Measurements from ENCODE around the gene MYBBP1A. TPM values are rescaled to one million over a fixed set of nuclear protein-coding genes. Genes with fewer than 3 reads are reported as not detected.

Gene MYBBP1A
- total RNA-seq, 1 experiment from 2014 or later: 130 TPM

DNA sequence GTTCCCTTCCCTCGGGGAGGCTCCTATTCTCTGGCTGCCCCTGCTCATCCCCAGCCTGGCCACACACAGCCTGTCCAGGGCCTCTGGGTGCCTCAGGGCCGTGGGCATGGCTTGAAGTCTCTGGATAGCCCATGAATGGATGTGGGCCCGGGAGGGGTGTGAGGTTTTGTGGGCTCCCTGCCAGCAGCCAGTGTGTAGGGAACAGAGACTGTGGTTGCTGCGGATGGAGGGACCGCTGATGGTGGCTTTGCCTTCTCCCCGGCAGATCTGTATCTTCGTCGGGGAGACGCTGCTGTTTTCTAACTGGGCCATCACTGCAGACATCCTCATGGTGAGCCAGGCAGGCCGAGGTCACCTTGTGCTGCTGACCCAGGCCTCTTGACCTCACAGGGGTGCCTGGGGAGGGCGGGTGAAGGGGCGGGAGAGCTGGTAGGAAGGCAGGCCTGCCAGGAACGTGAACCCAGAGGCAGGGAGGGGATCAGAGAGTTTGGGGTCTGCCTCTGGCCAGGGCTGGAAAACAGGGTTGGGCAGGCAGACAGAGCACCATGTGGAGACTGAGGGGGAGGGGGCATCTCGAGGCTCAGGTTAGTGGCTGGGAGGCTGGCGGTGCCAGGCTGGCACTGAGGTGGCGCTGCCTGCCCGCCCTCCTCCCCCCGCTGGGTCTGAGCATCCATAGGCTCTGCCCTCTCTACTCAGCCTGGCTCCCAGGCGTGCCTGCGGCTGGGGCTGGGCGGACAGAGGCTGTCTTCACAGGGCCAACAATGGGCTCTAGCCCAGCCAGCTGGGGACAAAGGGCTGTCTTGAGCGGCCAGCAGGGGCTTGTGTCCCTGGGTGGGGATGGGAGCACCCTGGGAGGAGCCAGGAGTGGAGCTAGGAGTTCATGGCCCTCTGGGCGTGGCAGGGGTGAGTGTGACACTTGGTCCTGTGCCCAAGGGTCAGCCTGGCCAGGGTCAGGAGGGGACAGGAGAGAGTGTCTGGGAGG, 21.4 kb downstream of the MYBBP1A start:
- no peak for DNase-seq (ENCODE audit: low read depth, low spot score)
- BruUV-seq (replicated peaks): no TSS peak
- RAD21 ChIA-PET (ENCODE audit: low non-redundant PET in 1 of 2, low total read pairs in 2 of 2, uncharacterized antibody in 2 of 2, unreplicated experiment in 2 of 2): interaction anchor here in 1 of 2 experiments (1.1 kb wide), 1 partner anchor 113 kb away, joined by 3 read pairs; no protein-coding TSS in a partner anchor

More for the DNA sequence above, 21.4 kb downstream of the MYBBP1A start:
- CTCF ChIA-PET: interaction anchor here (1.1 kb wide), 1 partner anchor 113 kb away, joined by 3 read pairs; no protein-coding TSS in a partner anchor
- TF ChIP-seq, protein P1, sequence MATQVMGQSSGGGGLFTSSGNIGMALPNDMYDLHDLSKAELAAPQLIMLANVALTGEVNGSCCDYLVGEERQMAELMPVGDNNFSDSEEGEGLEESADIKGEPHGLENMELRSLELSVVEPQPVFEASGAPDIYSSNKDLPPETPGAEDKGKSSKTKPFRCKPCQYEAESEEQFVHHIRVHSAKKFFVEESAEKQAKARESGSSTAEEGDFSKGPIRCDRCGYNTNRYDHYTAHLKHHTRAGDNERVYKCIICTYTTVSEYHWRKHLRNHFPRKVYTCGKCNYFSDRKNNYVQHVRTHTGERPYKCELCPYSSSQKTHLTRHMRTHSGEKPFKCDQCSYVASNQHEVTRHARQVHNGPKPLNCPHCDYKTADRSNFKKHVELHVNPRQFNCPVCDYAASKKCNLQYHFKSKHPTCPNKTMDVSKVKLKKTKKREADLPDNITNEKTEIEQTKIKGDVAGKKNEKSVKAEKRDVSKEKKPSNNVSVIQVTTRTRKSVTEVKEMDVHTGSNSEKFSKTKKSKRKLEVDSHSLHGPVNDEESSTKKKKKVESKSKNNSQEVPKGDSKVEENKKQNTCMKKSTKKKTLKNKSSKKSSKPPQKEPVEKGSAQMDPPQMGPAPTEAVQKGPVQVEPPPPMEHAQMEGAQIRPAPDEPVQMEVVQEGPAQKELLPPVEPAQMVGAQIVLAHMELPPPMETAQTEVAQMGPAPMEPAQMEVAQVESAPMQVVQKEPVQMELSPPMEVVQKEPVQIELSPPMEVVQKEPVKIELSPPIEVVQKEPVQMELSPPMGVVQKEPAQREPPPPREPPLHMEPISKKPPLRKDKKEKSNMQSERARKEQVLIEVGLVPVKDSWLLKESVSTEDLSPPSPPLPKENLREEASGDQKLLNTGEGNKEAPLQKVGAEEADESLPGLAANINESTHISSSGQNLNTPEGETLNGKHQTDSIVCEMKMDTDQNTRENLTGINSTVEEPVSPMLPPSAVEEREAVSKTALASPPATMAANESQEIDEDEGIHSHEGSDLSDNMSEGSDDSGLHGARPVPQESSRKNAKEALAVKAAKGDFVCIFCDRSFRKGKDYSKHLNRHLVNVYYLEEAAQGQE (IDR thresholded peaks at IDR 0.05; ENCODE audit: low read depth): no peak
- TF ChIP-seq EGR1 (IDR thresholded peaks at IDR 0.05; ENCODE audit: low read depth): no peak
- TF ChIP-seq SP1 (IDR thresholded peaks at IDR 0.05; ENCODE audit: low read depth): no peak
- TF ChIP-seq RAD21 (IDR thresholded peaks at IDR 0.05; ENCODE audit: low read depth): no peak
- TF ChIP-seq POLR2AphosphoS5 (IDR thresholded peaks at IDR 0.05; ENCODE audit: low read depth, low read length): 0 out of 2 replicates have a peak, but pooled peaks have one; percentile 14
- peak; percentile 27 for TF ChIP-seq POLR2A (IDR thresholded peaks at IDR 0.05; ENCODE audit: borderline replicate concordance, extremely low read depth, insufficient read depth, insufficient read length)
- TF ChIP-seq CBX3 (IDR thresholded peaks at IDR 0.05; ENCODE audit: low read depth): no peak
- TF ChIP-seq, protein P2, sequence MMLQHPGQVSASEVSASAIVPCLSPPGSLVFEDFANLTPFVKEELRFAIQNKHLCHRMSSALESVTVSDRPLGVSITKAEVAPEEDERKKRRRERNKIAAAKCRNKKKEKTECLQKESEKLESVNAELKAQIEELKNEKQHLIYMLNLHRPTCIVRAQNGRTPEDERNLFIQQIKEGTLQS (IDR thresholded peaks at IDR 0.05): no peak
- POLR2A ChIA-PET: no interaction called here
- Histone ChIP-seq H3K9me3 (ENCODE audit: control insufficient read depth in 1 of 2, insufficient read depth in 1 of 2, low read depth in 1 of 2, low read length in 2 of 2) (no peaks in the 10 kb centered on the region), H3K4me3 (replicated peaks in 1 of 2; ENCODE audit: low read depth in 1 of 2, low read length in 2 of 2) (no peak overlapping the region), H3K79me2 (ENCODE audit: insufficient read depth, low read length) (no peaks in the 10 kb centered on the region), H2AFZ (ENCODE audit: low read depth, low read length, poor library complexity, severe bottlenecking) (no peak overlapping the region), H3K36me3 (ENCODE audit: control insufficient read depth in 1 of 2, insufficient read depth in 2 of 2, low read length in 2 of 2) (peaks cover 2 to 9% of the 10 kb centered on the region in 2 experiments; a peak in 2 of 4 replicates), H3K9me2 (ENCODE audit: insufficient read depth) (no peaks in the 10 kb centered on the region), H3K4me1 (ENCODE audit: control insufficient read depth in 1 of 2, insufficient read depth in 2 of 2, low read length in 2 of 2) (peaks cover 8 to 19% of the 10 kb centered on the region in 2 experiments; a peak in 3 of 4 replicates), H3K27me3 (ENCODE audit: insufficient read depth, low read length) (no peaks in the 10 kb centered on the region), H3K27ac (ENCODE audit: low read depth, low read length) (peak overlapping the region; percentile 6; the same call in 1 of the 2 replicates), H3K4me2 (ENCODE audit: low read length) (peak overlapping the region; percentile 31), H4K20me1 (ENCODE audit: insufficient read depth) (no peaks in the 10 kb centered on the region; the same call in 1 of the 2 replicates), H3K9ac (ENCODE audit: low read length) (no peak overlapping the region)
- peak; percentile 46 for ATAC-seq
- intact Hi-C loops (cut with micrococcal nuclease): loop anchor here (5.0 kb wide), 1 partner anchor 112 kb away; no protein-coding TSS in a partner anchor
